GM12874 (cell line): Measurements from ENCODE around the gene RABGAP1.

ENCODE experiments used
- TF ChIP-seq, protein P1 (sequence below): IDR thresholded peaks from 2 replicates; pipeline ENCODE4 v1.5.1; 2011; ENCODE audit warnings: low read depth, mild to moderate bottlenecking, control low read depth, low read length, moderate library complexity; ENCODE audit not compliant: insufficient read depth

The RABGAP1 gene

GRCh38 chr9:123128591-123128990, 187.8 kb downstream of the RABGAP1 start:
- TF ChIP-seq, protein P1, sequence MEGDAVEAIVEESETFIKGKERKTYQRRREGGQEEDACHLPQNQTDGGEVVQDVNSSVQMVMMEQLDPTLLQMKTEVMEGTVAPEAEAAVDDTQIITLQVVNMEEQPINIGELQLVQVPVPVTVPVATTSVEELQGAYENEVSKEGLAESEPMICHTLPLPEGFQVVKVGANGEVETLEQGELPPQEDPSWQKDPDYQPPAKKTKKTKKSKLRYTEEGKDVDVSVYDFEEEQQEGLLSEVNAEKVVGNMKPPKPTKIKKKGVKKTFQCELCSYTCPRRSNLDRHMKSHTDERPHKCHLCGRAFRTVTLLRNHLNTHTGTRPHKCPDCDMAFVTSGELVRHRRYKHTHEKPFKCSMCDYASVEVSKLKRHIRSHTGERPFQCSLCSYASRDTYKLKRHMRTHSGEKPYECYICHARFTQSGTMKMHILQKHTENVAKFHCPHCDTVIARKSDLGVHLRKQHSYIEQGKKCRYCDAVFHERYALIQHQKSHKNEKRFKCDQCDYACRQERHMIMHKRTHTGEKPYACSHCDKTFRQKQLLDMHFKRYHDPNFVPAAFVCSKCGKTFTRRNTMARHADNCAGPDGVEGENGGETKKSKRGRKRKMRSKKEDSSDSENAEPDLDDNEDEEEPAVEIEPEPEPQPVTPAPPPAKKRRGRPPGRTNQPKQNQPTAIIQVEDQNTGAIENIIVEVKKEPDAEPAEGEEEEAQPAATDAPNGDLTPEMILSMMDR, result no peak

DNA sequence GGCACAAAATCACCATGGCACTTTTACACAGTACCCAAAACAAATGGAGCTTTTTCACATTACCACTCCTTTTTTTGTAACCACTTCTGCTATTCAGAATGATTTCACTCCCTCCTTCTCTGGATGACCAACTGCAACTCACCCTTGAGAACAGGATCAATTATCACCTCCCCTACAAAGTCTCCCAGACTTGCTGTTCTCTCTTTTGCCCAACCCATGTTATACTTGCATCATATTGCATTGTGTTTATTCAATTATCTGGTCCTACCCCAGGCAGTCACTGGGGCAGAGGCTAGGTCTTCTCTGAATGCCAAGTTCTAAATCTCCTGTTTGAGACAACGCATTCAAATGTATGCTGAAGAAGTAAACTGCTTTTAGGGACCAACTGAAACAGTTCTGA, 188.6 kb downstream of the RABGAP1 start:
- TF ChIP-seq, protein P1, result no peak

GRCh38 chr9:123131258-123131657, 190.4 kb downstream of the RABGAP1 start:
- TF ChIP-seq, protein P1, result no peak

DNA sequence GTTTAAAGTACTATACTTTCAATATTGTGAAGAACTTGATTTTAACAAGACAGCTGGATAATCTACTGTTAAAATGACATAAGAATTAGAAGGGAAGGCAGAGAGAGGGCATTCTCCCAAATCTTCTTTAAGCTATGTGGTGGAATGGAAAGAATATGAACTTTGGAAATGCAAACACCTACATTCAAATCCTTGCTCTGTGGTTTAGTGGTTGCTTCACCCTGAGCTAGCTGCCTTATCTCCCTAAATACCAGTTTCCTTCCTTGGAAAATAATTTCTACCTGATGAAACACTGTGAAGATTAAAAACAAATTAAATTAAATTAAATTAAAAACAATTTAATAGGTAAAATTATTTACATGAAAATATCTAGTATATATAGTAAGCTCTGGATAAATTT, 191.2 kb downstream of the RABGAP1 start:
- TF ChIP-seq, protein P1, result no peak

DNA sequence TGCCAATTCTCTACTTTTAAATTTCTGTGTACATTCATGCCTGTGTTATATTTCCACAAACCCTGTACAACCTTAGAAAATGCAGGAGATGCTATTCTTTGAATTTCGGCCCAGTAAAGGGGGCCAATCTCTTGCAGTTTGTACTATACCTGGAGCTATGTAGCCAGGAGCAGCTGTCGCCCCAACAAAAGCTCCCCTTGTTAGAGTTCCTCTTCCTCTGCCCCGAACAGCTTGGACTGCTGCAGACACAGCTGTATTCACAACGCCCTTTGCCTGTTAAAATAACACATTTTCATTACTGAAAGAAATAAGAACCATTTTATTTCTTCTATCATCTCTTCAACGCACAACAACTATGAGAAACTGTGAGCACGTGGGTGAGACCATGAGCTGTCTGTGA, 191.9 kb downstream of the RABGAP1 start:
- TF ChIP-seq, protein P1, result no peak

- TF ChIP-seq, protein P1, result no peak
Measured at GRCh38 chr9:123135430-123135829, 194.6 kb downstream of the RABGAP1 start.

DNA sequence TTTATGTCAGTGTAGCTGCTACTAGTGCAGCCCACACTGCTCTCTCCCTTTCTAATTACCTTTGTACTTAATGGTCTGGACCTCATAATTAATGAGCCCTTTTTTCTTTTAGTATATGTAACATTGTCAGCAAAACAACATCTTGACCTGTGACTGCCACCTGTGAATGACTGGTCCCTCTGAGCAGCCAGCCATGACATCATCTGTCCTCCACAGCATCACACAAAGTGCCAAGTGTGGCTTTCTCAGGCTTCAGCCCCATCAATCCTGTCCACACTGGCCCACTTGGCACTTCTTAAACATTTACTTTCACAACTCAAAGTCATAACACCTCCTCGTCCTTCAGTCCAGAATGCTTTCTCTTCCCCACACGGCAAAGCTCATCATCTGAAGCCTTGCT, 197.3 kb downstream of the RABGAP1 start:
- TF ChIP-seq, protein P1, result no peak

DNA sequence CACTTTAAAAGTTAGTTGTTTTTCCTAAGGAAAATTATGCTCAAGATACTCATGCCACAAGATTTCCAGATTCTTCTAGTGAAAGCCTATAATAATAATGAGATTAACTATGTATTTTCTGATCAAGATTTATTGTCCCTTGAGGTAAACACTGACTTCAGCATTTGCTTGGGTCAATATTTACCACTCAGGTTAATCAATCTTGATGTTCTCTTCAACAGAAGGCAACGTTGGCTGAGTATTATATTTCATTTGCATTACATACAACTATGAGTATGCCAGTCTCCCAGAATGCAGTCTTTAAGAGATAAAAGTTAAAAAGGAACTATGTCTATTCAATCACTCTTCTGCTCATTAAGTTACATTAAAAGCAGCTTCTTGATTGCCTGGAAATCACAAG, 208.2 kb downstream of the RABGAP1 start:
- TF ChIP-seq, protein P1, result no peak
